HG03045 (cell line): ENCODE data around the gene TPTE.
"Not testable (repeated sequence)": the region's sequence is repeated elsewhere in the genome, so short reads cannot be mapped to it uniquely, and the experiment has no call there.

Experiments
- ATAC-seq: cut with Tn5 transposase; IDR thresholded peaks from one replicate; pipeline ENCODE4 v1.9.1; 2021; ENCODE audit warnings: mild to moderate bottlenecking, moderate library complexity; ENCODE audit not compliant: unreplicated experiment

TPTE gene

GRCh38 chr21:10616061-10616460, 94.7 kb downstream of the TPTE start:
- not testable (repeated sequence) for ATAC-seq

- no peak for ATAC-seq
These were observed 95.2 kb downstream of the TPTE start for GRCh38 chr21:10616535-10616934.

- ATAC-seq, result not testable (repeated sequence)
These were observed 95.9 kb downstream of the TPTE start for GRCh38 chr21:10617133-10617752.

GRCh38 chr21:10627316-10627863, 106.0 kb downstream of the TPTE start:
- no peak for ATAC-seq

GRCh38 chr21:10629239-10629638, 107.9 kb downstream of the TPTE start:
- ATAC-seq, result not testable (repeated sequence)

GRCh38 chr21:10630829-10631228, 109.4 kb downstream of the TPTE start:
- ATAC-seq, result not testable (repeated sequence)

- not testable (repeated sequence) for ATAC-seq
These were observed 109.9 kb downstream of the TPTE start for GRCh38 chr21:10631316-10631715.

GRCh38 chr21:10638144-10638543, 116.8 kb downstream of the TPTE start:
- ATAC-seq, result not testable (repeated sequence)

- ATAC-seq, result no peak
These were observed 117.7 kb downstream of the TPTE start for GRCh38 chr21:10639123-10639522.

GRCh38 chr21:10639746-10640145, 118.4 kb downstream of the TPTE start:
- not testable (repeated sequence) for ATAC-seq

- ATAC-seq, result no peak
These were observed 119.1 kb downstream of the TPTE start for GRCh38 chr21:10640446-10640845.

GRCh38 chr21:10641107-10641506, 119.7 kb downstream of the TPTE start:
- ATAC-seq, result no peak

- ATAC-seq, result not testable (repeated sequence)
These were observed 124.3 kb downstream of the TPTE start for GRCh38 chr21:10645667-10646066.

GRCh38 chr21:10649350-10650149, 128.2 kb downstream of the TPTE start:
- ATAC-seq, result not testable (repeated sequence)

GRCh38 chr21:10650297-10650696, 128.9 kb downstream of the TPTE start:
- ATAC-seq, result not testable (repeated sequence)
